Mesodermal cell (in vitro differentiated cells): Measurements from ENCODE around the gene PTP4A2. TPM values are rescaled to one million over a fixed set of nuclear protein-coding genes. Genes with fewer than 3 reads are reported as not detected.

Experiments
- H3K27ac ChIP-seq: 2 replicates; pipeline ENCODE4 v1.7.0; 2013; ENCODE audit warnings: mild to moderate bottlenecking, low read depth, low read length, moderate library complexity; ENCODE audit not compliant: severe bottlenecking
- H3K36me3 ChIP-seq: 2 replicates; pipeline ENCODE4 v1.7.1; 2013; ENCODE audit warnings: mild to moderate bottlenecking, low read length, moderate library complexity; ENCODE audit not compliant: control insufficient read depth, insufficient read depth
- H3K4me1 ChIP-seq: one replicate; pipeline ENCODE4 v1.7.1; 2013; ENCODE audit warnings: mild to moderate bottlenecking, low read length; ENCODE audit not compliant: insufficient read depth, control insufficient read depth, poor library complexity, severe bottlenecking
- H3K4me3 ChIP-seq: 2 replicates; pipeline ENCODE4 v1.7.0; 2013; ENCODE audit warnings: low read length, control low read depth, mild to moderate bottlenecking; ENCODE audit not compliant: insufficient read depth, poor library complexity, severe bottlenecking; ENCODE audit errors: extremely low read depth
- H3K9me3 ChIP-seq: 2 replicates; pipeline ENCODE4 v1.7.1; 2013; ENCODE audit warnings: mild to moderate bottlenecking, low read length, moderate library complexity; ENCODE audit not compliant: control insufficient read depth
- WGBS, 2 experiments: methylation state at CpG; one replicate each; pipeline ENCODE4 v1.1.5; 2013; ENCODE audit warnings: missing lambda C conversion rate in 2 of 2; ENCODE audit not compliant: insufficient coverage in 2 of 2; 5-methylcytosine and 5-hydroxymethylcytosine counted together
- polyA plus RNA-seq, 2 experiments: library from polyadenylated mRNA; stranded (reverse); fragments of 50-300 nt; gene quantifications; one replicate each; pipeline ENCODE4 v1.2.3, GENCODE V29; 2013

The PTP4A2 gene
- 179 TPM for polyA plus RNA-seq (2013, experiment 1 of 2)
- 163 TPM for polyA plus RNA-seq (2013, experiment 2 of 2)

GRCh38 chr1:31938184-31938975, at the start of gene PTP4A2:
Gene PTP4A2 (minus strand): TSS chr1:31938368. CDS start chr1:31919065, 19,303 bp downstream.
- Histone ChIP-seq H3K36me3 (no peaks in the 10 kb centered on the region), H3K4me1 (peaks cover 42% of the 10 kb centered on the region), H3K27ac (peak within 1 kb of the TSS; percentile 87), H3K9me3 (no peaks in the 10 kb centered on the region), H3K4me3 (peak within 1 kb of the TSS; percentile 91)
- WGBS, 2 experiments: 4 to 10% methylated on average over 49 to 67 of the region's 82 CpGs

GRCh38 chr1:31987135-31987619, 49.0 kb upstream of the PTP4A2 start:
- Histone ChIP-seq H3K4me3 (no peak overlapping the region), H3K4me1 (peaks cover 25% of the 10 kb centered on the region), H3K9me3 (no peaks in the 10 kb centered on the region), H3K27ac (peak overlapping the region; percentile 29), H3K36me3 (no peaks in the 10 kb centered on the region)
- WGBS, 2 experiments: 36 to 37% methylated on average over 6 to 8 of the region's 9 CpGs

GRCh38 chr1:31985430-31985829, 47.3 kb upstream of the PTP4A2 start:
- 77 to 89% methylated on average over 3 of the region's 4 CpGs for WGBS, 2 experiments
- no peaks in the 10 kb centered on the region for H3K36me3 ChIP-seq
- H3K27ac ChIP-seq: peak overlapping the region; percentile 64
- H3K4me1 ChIP-seq: peaks cover 34% of the 10 kb centered on the region
- H3K4me3 ChIP-seq: no peak overlapping the region
- no peaks in the 10 kb centered on the region for H3K9me3 ChIP-seq

- Histone ChIP-seq H3K36me3 (no peaks in the 10 kb centered on the region), H3K27ac (peak overlapping the region; percentile 64), H3K4me3 (no peak overlapping the region), H3K4me1 (peaks cover 34% of the 10 kb centered on the region), H3K9me3 (no peaks in the 10 kb centered on the region)
- 50 to 70% methylated on average over 1 of the region's 6 CpGs for WGBS, 2 experiments
These were observed 46.5 kb upstream of the PTP4A2 start for GRCh38 chr1:31984419-31985347.

- H3K27ac ChIP-seq: no peak overlapping the region
- 86% methylated on average over 1 of the region's 3 CpGs; no CpG with 5 or more reads in 1 of the 2 experiments for WGBS, 2 experiments
- no peak overlapping the region for H3K4me3 ChIP-seq
- peaks cover 26% of the 10 kb centered on the region for H3K4me1 ChIP-seq
- no peaks in the 10 kb centered on the region for H3K36me3 ChIP-seq
- no peaks in the 10 kb centered on the region for H3K9me3 ChIP-seq
These were observed 43.8 kb upstream of the PTP4A2 start for GRCh38 chr1:31981972-31982371.

- H3K27ac ChIP-seq: no peak overlapping the region
- no peaks in the 10 kb centered on the region for H3K9me3 ChIP-seq
- WGBS, 2 experiments: no CpG with 5 or more reads among the region's 2 CpGs
These were observed 43.3 kb upstream of the PTP4A2 start for GRCh38 chr1:31981456-31981839.

GRCh38 chr1:31980835-31981455, 42.8 kb upstream of the PTP4A2 start:
- 87 to 94% methylated on average over 9 to 10 of the region's 10 CpGs for WGBS, 2 experiments
- no peaks in the 10 kb centered on the region for H3K36me3 ChIP-seq
- H3K4me1 ChIP-seq: peaks cover 26% of the 10 kb centered on the region
- no peaks in the 10 kb centered on the region for H3K9me3 ChIP-seq
- H3K4me3 ChIP-seq: no peak overlapping the region
- no peak overlapping the region for H3K27ac ChIP-seq

More at GRCh38 chr1:31981456-31981839, 43.3 kb upstream of the PTP4A2 start:
- Histone ChIP-seq H3K36me3 (no peaks in the 10 kb centered on the region), H3K4me3 (no peak overlapping the region), H3K4me1 (peaks cover 26% of the 10 kb centered on the region)

GRCh38 chr1:31978843-31979400, 40.8 kb upstream of the PTP4A2 start:
- Histone ChIP-seq H3K36me3 (no peaks in the 10 kb centered on the region), H3K4me1 (peaks cover 9% of the 10 kb centered on the region), H3K9me3 (no peaks in the 10 kb centered on the region), H3K27ac (peak overlapping the region; percentile 74), H3K4me3 (no peak overlapping the region)
- 75 to 83% methylated on average over 3 to 4 of the region's 4 CpGs for WGBS, 2 experiments

- no peaks in the 10 kb centered on the region for H3K9me3 ChIP-seq
- H3K27ac ChIP-seq: peak overlapping the region; percentile 16
- H3K36me3 ChIP-seq: no peaks in the 10 kb centered on the region
- H3K4me1 ChIP-seq: peaks cover 8% of the 10 kb centered on the region
- 77 to 80% methylated on average over 5 to 6 of the region's 6 CpGs for WGBS, 2 experiments
- H3K4me3 ChIP-seq: no peak overlapping the region
These were observed 39.4 kb upstream of the PTP4A2 start for GRCh38 chr1:31977385-31978131.
